Neural progenitor cell (in vitro differentiated cells): ENCODE data around the gene ZNF267. TPM values are rescaled to one million over a fixed set of nuclear protein-coding genes. Genes with fewer than 3 reads are reported as not detected.

Experiments
- DNase-seq: peaks from one replicate; pipeline ENCODE4 v3.0.0-alpha.2; 2016; ENCODE audit warnings: low spot score
- H2AFZ ChIP-seq: fragments of 200-600 bp; sonication (generic); replicated peaks from 2 replicates; pipeline ENCODE4 v1.6.1; 2016; ENCODE audit warnings: antibody characterized with exemption
- H3F3A ChIP-seq: fragments of 200-600 bp; sonication (generic); 2 replicates; pipeline ENCODE4 v1.6.1; 2016; ENCODE audit warnings: antibody characterized with exemption, low read depth
- H3K27ac ChIP-seq: fragments of 200-600 bp; sonication (generic); 2 replicates; pipeline ENCODE4 v1.5.1; 2016; ENCODE audit warnings: mild to moderate bottlenecking
- H3K27me3 ChIP-seq: fragments of 200-600 bp; sonication (generic); 2 replicates; pipeline ENCODE4 v1.6.1; 2016; ENCODE audit warnings: mild to moderate bottlenecking, moderate library complexity
- H3K36me3 ChIP-seq: fragments of 200-600 bp; sonication (generic); 2 replicates; pipeline ENCODE4 v1.5.1; 2016
- H3K4me1 ChIP-seq: fragments of 200-600 bp; sonication (generic); 2 replicates; pipeline ENCODE4 v1.6.1; 2016; ENCODE audit warnings: mixed run types
- H3K4me2 ChIP-seq: fragments of 200-600 bp; sonication (generic); 2 replicates; pipeline ENCODE4 v1.6.1; 2016
- H3K4me3 ChIP-seq: fragments of 200-600 bp; sonication (generic); 2 replicates; pipeline ENCODE4 v1.5.1; 2016
- H3K79me2 ChIP-seq: fragments of 200-600 bp; sonication (generic); 2 replicates; pipeline ENCODE4 v1.6.1; 2016; ENCODE audit warnings: low read depth
- H3K9ac ChIP-seq: fragments of 200-600 bp; sonication (generic); 2 replicates; pipeline ENCODE4 v1.6.1; 2016
- H3K9me3 ChIP-seq: fragments of 200-600 bp; sonication (generic); 2 replicates; pipeline ENCODE4 v1.5.1; 2016; ENCODE audit warnings: low read depth
- H4K20me1 ChIP-seq: fragments of 200-600 bp; sonication (generic); 2 replicates; pipeline ENCODE4 v1.6.1; 2016; ENCODE audit warnings: low read depth
- H3K27ac Mint-ChIP-seq: 3 replicates; pipeline ENCODE4 v1.8.0; 2021; ENCODE audit warnings: mixed read lengths
- H3K27me3 Mint-ChIP-seq: 2 replicates; pipeline ENCODE4 v1.8.0; 2022; ENCODE audit warnings: low read depth, mild to moderate bottlenecking, inconsistent platforms, moderate library complexity, mixed read lengths; ENCODE audit not compliant: insufficient read depth
- H3K36me3 Mint-ChIP-seq: 3 replicates; pipeline ENCODE4 v1.8.0; 2021; ENCODE audit warnings: mixed read lengths
- H3K4me1 Mint-ChIP-seq: 3 replicates; pipeline ENCODE4 v1.8.0; 2021; ENCODE audit warnings: mixed read lengths
- H3K4me3 Mint-ChIP-seq: 3 replicates; pipeline ENCODE4 v1.8.0; 2021; ENCODE audit warnings: mild to moderate bottlenecking, moderate library complexity, mixed read lengths
- H3K9me3 Mint-ChIP-seq: 3 replicates; pipeline ENCODE4 v1.8.0; 2020; ENCODE audit warnings: mixed read lengths
- CTCF ChIP-seq: fragments of 200-600 bp; sonication (generic); IDR thresholded peaks from 2 replicates; pipeline ENCODE4 v1.5.1; 2017; ENCODE audit warnings: antibody characterized with exemption, mild to moderate bottlenecking
- EZH2 ChIP-seq: fragments of 200-600 bp; sonication (generic); IDR thresholded peaks from 2 replicates; pipeline ENCODE4 v1.6.1; 2017; ENCODE audit warnings: antibody characterized with exemption, mild to moderate bottlenecking, moderate library complexity
- EZH2phosphoT487 ChIP-seq: fragments of 200-600 bp; sonication (generic); IDR thresholded peaks from 2 replicates; pipeline ENCODE4 v1.6.1; 2017; ENCODE audit warnings: antibody characterized with exemption
- total RNA-seq: library from RNA; depleted of rRNA; stranded (reverse); fragments of >200 nt; gene quantifications from 2 replicates; pipeline ENCODE4 v1.2.3, GENCODE V29; 2015; ENCODE audit warnings: low replicate concordance

ZNF267 gene
- total RNA-seq, 1 donor from 2014 or later = 22.0 TPM

- Histone ChIP-seq H3F3A (peaks cover 5% of the 10 kb centered on the region), H4K20me1 (peaks cover 22% of the 10 kb centered on the region), H3K9ac (no peak overlapping the region), H3K4me3 (no peak overlapping the region), H3K27me3 (no peaks in the 10 kb centered on the region), H2AFZ (no peak overlapping the region), H3K36me3 (no peaks in the 10 kb centered on the region), H3K79me2 (peaks cover 70% of the 10 kb centered on the region), H3K9me3 (no peaks in the 10 kb centered on the region), H3K4me2 (no peak overlapping the region), H3K27ac (no peak overlapping the region), H3K4me1 (peaks cover 22% of the 10 kb centered on the region)
- peaks cover 45% of the 10 kb centered on the region for H3K9me3 Mint-ChIP-seq
- H3K4me1 Mint-ChIP-seq = peaks cover 10% of the 10 kb centered on the region
- no peak for DNase-seq
- peaks cover 9% of the 10 kb centered on the region for H3K27me3 Mint-ChIP-seq
- H3K27ac Mint-ChIP-seq = no peak overlapping the region
- H3K36me3 Mint-ChIP-seq = peaks cover 49% of the 10 kb centered on the region
- peak overlapping the region; percentile 70 for H3K4me3 Mint-ChIP-seq
- TF ChIP-seq CTCF (no peak), EZH2phosphoT487 (no peak), EZH2 (no peak)
Measured at GRCh38 chr16:31875928-31876547, 2.4 kb downstream of the ZNF267 start.

GRCh38 chr16:31876951-31877828 lies 3.6 kb downstream of the ZNF267 start:
- peaks cover 82% of the 10 kb centered on the region for H3K79me2 ChIP-seq
- H4K20me1 ChIP-seq = peaks cover 22% of the 10 kb centered on the region
- peaks cover 9% of the 10 kb centered on the region for H3K27me3 Mint-ChIP-seq
- H3K9me3 Mint-ChIP-seq = peaks cover 50% of the 10 kb centered on the region
- no peaks in the 10 kb centered on the region for H3K27me3 ChIP-seq
- no peak overlapping the region for H2AFZ ChIP-seq
- H3K36me3 Mint-ChIP-seq = peaks cover 51% of the 10 kb centered on the region
- no peak for DNase-seq
- H3K4me1 ChIP-seq = peaks cover 22% of the 10 kb centered on the region
- H3K4me2 ChIP-seq = peak overlapping the region; percentile 44
- no peak overlapping the region for H3K27ac Mint-ChIP-seq
- peaks cover 10% of the 10 kb centered on the region for H3K4me1 Mint-ChIP-seq
- no peak overlapping the region for H3K9ac ChIP-seq
- TF ChIP-seq EZH2phosphoT487 = no peak
- no peak overlapping the region for H3K4me3 Mint-ChIP-seq
- H3F3A ChIP-seq = peaks cover 5% of the 10 kb centered on the region
- H3K27ac ChIP-seq = no peak overlapping the region
- H3K36me3 ChIP-seq = no peaks in the 10 kb centered on the region
- no peaks in the 10 kb centered on the region for H3K9me3 ChIP-seq
- no peak overlapping the region for H3K4me3 ChIP-seq

- H3K4me1 Mint-ChIP-seq = peaks cover 10% of the 10 kb centered on the region
- H3K79me2 ChIP-seq = peaks cover 89% of the 10 kb centered on the region
- no peak overlapping the region for H3K27ac Mint-ChIP-seq
- H3F3A ChIP-seq = peaks cover 5% of the 10 kb centered on the region
- no peaks in the 10 kb centered on the region for H3K36me3 ChIP-seq
- H2AFZ ChIP-seq = no peak overlapping the region
- no peak overlapping the region for H3K9ac ChIP-seq
- H3K9me3 ChIP-seq = no peaks in the 10 kb centered on the region
- H3K4me2 ChIP-seq = no peak overlapping the region
- H3K27me3 ChIP-seq = no peaks in the 10 kb centered on the region
- no peak for DNase-seq
- H3K4me3 ChIP-seq = no peak overlapping the region
- H3K9me3 Mint-ChIP-seq = peaks cover 52% of the 10 kb centered on the region
- no peak overlapping the region for H3K27ac ChIP-seq
- H3K27me3 Mint-ChIP-seq = peaks cover 9% of the 10 kb centered on the region
- TF ChIP-seq CTCF (no peak), EZH2 (no peak), EZH2phosphoT487 (no peak)
- no peak overlapping the region for H3K4me3 Mint-ChIP-seq
- peaks cover 58% of the 10 kb centered on the region for H3K36me3 Mint-ChIP-seq
- H3K4me1 ChIP-seq = peaks cover 22% of the 10 kb centered on the region
- peaks cover 22% of the 10 kb centered on the region for H4K20me1 ChIP-seq
Measured at GRCh38 chr16:31877876-31878642, 4.5 kb downstream of the ZNF267 start.
